ENCODE data around the gene SCAPER.
"Not testable (repeated sequence)": the region's sequence is repeated elsewhere in the genome, so short reads cannot be mapped to it uniquely, and the experiment has no call there.

The SCAPER gene

DNA sequence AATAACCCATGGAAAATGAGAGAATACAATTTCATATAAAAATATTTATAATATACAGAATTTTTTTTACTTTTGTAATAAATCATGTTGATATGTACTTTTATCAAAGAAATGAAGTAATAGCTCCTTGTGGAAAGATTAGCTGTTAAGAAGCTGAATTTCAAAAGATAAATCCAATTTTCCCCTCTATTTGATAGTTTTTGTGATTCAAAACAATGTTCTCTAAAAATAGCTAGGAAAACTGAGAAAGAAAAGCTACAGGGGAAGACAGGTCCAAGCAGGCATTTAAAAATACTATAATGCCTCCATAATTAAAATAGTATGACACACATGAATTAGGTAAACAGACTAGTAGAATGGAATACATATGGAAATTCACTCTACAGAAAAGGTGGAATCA lies 44.9 kb downstream of the SCAPER start:
- DNase-seq, result no peak

DNA sequence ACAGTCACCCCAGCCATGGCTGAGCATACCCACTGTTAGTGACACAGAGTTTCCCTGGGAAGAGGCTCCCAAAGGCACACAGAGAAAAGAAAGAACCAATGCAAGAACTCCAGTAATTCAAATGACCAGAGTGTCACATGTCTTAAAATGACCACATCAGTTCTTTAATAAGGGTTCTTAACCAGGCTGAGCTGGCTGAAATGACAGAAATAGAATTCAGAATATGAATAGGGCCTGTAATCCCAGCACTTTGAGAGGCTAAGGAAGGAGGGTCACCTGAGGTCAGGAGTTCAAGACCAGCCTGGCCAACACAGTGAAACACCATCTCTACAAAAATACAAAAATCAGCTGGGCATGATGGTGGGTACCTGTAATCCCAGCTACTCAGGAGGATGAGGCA lies 54.8 kb downstream of the SCAPER start:
- not testable (repeated sequence) for DNase-seq

DNA sequence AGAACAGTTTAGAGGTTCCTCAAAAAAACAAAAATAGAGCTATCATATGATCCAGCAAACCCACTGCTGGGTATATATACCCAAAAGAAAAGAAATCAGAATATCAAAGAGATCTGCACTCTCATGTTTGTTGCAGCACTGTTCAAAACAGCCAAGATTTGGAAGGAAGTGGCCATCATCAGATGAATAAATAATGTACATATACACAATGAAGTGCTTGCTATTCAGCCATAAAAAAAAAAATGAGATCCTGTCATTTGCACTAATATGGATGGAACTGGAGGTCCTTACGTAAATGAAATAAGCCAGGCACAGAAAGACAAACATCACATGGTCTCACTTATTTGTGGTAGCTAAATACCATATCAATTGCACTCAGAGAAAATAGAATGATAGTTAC lies 58.4 kb downstream of the SCAPER start:
- no peak for DNase-seq

DNA sequence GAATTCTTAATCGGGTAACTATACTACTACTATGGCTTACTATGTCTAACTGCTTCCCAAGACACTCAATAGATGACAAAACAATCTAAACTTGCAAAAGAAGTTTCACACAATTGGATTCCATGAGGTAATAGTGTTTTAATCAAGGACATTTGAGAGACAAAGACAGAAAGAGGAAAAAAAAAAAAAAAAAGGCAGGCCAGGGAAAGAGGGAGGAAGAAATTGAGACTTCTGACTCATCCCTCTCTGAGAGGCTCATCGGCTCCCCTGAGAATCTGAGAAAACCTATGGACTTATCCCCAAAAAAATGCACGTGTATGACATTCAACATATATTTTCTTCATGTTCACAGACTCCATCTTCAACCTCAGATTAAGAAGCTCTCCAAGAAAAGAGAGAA lies 61.0 kb downstream of the SCAPER start:
- DNase-seq, result no peak

DNA sequence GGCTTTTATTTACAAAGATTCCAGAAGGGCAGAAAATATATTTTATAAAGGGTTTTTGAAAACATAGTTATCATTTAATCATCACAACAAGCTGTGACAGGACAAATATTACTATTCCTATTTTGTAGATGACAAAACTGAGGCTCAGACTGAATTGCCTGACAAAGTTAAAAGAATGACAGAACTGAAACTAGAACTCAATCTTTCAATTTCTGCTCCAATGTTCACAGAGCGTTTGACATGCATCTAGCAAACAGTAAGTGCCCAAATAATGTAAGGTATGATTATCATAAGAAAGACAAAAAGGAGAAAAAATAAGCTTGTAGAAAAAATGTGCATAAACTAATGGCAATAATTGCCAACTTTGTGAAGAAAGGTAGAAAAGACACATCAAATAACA lies 61.9 kb downstream of the SCAPER start:
- no peak for DNase-seq

DNA sequence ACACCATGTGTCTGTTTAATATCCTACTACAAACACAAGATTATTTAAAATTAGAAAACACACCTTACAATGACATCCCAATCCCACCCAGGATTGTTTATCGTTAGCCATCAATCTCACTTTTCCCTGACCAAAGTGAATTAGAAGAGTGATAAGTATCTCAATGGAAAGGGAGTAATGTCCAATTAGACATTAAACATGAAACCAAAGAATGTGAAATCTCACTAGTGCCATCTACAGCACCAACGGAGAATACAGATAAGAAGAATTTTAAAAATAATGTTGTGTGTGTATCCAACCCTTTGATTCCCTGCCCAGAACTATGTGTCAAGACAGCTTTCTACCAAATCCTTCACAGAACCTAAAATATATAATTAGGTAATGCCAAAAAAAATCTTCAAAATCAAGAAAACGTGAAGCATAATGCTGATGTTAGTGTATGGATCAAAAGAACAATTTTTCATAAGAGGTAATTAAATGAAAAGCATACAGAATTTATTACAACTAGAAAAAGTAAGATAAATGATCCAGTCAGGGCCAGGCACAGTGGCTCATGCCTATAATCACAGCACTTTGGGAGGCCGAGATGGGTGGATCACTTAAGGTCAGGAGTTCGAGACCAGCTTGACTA lies 64.2 kb downstream of the SCAPER start:
- DNase-seq, result peak; percentile 50 to 56

DNA sequence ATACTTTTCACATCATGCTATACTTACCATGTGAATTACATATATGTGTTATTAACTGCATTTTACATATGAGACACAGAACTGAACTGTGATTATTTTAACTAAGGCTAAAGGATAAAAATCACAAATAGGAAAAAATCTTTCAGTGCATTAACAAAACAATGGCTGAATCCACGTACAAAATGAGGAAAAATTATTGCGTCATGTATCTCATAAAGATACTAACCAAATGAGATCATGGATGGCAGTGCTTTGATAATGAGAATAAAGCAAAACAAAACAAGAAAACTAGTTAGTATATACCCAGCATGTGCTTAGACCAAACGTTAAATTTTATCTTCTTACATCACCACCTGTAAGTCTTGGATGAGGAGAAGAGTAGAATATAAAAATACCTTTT lies 66.0 kb downstream of the SCAPER start:
- DNase-seq, result no peak

DNA sequence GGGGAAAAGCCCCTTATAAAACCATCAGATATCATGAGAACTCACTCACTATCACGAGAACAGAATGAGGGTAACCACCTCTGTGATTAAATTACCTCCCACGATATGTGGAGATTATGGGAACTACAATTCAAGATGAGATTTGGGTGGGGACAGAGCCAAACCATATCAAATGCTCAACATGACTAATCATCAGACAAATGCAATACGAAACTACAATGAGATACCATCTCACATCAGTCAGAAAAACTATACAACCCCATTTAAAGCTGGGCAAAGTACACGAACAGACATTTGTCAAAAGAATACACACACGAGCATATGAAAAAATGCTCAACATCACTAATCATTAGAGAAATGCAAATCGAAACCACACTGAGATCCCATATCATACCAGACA lies 67.7 kb downstream of the SCAPER start:
- no peak for DNase-seq

DNA sequence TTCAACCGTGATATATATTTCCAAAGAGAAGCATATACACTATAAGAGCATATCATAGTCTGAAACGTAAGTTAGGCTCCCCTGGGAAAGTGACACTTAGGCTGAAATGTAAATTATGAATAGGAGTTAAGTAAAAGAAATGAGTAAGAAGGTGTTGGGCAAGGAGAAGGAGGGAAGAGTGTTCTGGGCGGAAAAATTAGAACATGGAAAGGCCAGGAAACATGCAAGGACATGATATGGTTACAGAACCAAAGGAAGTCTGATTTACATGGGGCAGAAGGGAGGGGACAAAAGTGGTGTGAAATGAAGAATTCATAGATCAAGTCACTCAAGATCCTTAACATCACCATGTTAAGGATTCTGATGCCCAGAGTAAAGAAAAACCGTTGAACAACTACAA lies 75.2 kb downstream of the SCAPER start:
- no peak for DNase-seq

DNA sequence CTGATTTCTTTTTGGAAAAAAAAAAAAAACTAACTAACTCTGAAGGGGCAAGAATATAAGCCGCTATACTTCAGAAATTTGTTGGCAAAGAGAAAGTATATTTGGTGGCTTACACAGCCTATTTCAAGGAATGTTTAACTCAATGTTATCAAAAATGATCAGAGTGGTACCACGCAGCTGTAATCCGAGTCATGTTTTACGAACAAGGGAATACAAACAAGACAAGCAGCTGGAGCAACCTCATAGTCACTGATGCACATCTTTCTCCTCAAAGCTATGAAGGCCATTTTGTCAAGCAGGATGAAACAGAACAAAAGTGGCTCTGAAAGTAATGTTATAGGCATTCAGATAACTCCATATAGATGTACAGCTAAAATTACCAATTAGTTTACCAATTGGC lies 81.2 kb downstream of the SCAPER start:
- DNase-seq, result no peak

DNA sequence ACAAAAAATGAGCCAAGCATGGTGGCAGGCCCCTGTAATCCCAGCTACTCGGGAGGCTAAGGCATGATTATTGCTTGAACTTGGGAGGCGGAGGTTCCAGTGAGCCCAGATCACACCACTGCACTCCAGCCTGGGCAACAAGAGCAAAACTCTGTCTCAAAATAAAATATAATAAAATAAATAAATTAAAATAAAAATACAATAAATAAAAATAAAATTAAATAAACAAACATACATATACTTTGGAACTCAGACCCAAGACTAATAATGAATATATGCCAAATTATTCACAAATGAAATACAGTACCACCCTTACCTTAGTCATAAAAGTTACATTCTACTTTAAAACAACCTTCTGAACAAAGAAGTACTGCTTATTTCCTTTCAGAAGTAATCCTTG lies 81.8 kb downstream of the SCAPER start:
- no peak for DNase-seq

DNA sequence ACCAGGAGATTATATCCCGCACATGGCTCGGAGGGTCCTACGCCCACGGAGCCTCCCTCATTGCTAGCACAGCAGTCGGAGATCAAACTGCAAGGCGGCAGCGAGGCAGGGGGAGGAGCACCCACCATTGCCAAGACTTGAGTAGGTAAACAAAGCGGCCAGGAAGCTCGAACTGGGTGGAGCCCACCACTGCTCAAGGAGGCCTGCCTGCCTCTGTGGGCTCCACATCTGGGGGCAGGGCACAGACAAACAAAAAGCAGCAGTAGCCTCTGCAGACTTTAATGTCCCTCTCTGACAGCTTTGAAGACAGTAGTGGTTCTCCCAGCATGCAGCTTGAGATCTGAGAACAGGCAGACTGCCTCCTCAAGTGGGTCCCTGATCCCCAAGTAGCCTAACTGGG lies 86.2 kb downstream of the SCAPER start:
- not testable (repeated sequence) for DNase-seq

DNA sequence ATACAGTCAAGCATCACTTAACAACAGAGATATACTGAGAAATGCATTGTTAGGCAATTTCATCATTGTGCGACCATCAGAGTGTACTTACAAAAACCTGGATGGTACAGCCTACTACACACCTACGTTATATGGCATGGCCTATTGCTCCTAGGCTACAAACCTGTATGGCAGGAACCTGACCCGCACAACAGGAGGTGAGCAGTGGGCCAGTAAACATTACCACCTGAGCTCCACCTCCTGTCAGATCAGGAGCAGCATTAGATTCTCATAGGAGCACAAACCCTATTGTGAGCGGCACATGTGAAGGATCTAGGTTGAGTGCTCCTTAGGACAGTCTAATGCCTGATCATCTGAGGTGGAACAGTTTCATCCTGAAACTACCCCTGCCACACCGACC lies 89.7 kb downstream of the SCAPER start:
- DNase-seq, result no peak

DNA sequence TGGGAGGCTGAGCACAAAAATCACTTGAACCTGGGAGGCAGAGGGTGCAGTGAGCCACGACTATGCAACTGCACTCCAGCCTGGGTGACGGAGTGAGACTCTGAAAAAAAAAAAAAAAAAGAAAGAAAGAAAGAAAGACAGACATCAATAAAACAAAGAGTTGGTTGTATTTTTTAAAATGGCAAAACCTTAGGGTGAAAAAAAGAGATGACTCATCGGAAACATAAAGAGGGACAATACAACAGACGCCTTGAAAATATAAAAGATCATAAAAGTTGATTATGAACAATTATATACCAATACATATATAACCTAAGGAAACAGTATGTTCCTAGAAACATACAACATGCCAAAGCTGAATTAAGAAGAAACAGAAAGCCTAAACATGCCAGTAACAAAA lies 92.8 kb downstream of the SCAPER start:
- DNase-seq, result no peak

DNA sequence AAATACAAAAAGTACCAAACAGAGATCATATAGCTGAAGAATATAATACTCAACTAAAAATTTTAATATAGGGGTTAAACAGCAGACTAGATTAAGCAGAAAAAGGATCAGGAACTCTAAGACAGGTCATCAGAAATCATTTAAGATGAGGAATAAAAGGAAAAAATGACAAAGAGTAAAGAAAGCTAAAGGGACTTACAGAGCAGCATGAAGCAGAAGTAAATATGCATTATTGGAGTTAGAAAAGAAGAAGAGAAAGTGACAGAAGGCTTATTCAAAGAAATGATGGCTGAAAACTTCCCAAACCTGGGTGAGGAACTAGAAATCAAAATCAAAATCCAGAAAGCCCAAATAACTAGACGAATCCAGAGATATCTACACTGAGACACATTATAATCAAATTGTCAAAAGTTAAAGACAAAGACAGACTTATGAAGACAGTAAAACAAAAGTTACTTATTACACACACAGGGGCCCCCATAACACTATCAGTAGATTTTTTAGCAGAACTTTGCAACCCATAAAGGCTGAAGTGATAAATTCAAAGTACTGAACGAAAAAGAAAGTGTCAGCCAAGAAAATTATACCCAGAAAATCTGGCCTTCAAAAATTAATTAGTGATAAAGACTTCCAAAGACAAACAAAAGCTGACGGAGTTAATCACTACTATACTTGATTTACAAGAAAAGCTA lies 95.6 kb downstream of the SCAPER start:
- no peak for DNase-seq

DNA sequence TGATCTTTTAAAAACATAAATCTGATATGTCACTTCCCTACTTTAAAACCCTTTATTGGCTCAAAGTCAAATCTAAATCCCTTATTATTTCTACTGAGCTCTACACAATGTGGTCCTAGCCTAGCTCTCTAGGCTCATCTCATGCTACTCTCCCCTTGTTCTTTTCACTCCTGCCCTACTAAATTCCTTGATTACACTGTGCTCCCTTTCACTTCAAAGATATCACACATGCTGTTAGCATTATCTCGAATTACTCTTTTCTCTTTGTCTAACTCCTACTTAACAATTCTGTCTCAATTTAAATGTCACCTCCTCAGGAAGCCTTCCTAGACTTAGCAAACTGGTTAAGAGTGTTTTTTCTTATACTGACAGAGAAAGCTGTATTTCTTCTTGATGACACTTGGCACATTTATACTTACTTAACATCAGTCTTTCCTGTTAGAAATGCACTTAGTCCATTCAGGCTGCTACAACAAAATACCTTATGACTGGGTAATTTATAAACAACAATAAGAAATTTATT lies 102.0 kb downstream of the SCAPER start:
- DNase-seq, result no peak

DNA sequence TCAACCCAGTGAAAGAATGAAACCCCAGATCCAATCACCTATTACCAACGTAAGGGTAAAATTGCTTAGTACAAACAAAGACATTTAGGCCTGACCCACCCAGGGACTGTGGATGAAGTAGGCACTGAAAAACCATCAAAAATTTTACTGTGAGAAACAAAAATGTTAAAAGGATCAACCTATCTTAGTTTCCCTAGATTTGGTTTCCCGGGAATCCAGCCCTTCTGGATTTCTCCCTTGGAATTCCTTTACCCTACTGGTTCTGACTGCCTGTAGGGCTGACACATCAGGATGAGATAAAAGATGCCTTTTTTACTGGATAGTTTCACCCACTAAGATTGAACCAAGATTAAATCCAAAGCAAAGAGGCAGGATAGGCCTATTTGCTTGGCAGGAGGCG lies 102.7 kb downstream of the SCAPER start:
- no peak for DNase-seq

DNA sequence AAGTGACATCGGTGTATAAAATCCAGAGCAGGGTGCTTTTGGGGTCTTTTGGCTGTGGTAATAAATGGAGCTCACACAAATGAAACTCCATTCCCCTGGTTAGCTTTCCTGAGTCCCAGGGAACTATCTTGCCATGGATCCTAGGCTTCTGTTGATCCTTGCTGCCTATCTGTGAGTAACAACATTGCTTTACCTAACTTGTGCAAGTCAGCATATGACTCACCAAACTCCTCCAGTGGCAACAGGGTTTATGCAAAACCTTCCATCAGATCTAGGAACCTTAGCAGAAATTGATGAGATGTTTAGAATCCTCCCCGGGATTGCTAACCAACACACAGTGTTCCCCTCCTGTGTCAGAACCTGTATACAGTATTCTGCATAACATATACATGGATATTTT lies 105.4 kb downstream of the SCAPER start:
- no peak for DNase-seq

DNA sequence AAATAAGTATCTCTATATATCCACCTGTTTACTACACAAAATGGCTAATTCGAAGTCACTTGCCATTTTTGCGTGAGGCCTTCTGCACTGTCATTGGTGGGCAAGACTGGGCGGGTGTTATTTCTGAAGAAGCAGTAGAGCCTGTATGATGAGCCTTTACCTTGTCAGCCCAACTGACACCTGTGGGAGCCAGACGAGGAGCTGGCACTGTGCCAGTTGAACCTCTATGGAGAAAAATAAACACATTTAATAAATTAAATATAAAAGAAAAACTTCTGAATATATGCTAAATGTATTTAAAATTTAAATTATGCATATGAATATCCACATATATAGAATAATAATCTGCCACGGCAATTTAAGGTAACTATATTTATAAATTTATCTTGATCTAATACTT lies 109.9 kb downstream of the SCAPER start:
- no peak for DNase-seq

DNA sequence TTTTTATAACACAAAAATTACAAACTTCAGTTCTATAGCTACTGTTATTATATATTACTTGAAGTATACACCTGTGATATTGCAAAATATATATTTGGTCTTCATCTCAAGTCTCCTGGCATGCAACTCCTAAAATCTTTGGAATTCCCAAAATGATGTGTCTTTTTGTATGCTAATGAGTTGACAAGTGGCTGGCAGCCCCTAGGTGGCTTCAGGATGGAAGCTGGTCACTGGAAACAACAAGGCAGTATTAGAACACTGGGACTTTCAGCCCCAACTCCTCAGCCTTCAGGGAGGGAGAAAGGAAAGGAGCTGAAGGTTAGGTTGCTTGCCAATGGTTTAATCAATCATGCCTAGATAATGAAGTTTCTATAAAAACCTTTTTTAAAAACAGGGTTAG lies 112.0 kb downstream of the SCAPER start:
- no peak for DNase-seq

DNA sequence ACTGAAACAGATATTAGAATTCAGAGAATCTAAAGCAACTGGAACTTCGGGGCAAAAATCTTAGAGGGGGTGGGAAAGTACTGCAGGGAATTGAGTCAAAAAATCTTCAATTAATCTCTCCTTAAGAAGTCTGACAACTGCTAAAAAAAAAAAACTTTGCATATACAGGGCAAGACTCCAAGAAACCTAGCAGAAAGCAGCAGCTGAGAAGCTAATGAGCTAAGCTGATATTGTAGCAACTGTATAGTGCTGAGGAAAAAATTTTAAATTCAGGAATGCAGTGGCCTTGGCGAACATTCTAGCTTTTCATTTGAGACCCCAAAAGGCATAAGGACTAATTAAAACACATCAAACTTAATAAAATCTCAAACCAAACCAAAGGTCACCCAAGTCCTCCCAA lies 113.6 kb downstream of the SCAPER start:
- DNase-seq, result no peak

DNA sequence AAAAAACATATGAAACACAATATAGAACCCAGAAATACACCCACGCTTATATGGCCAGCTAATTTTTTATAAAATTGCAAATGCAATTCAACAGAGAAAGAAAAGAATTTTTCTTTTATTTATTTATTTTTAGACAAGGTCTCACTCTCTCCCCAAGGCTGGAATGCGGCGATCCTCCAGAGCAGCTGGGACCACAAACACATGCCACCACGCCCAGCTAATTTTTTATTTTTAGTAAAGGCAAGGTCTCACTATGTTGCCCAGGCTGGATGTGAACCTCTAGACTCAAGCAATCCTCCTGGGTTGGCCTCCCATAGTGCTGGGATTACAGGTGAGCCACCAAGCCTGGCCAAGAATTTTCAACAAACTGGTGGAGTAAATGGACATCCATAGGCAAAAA lies 117.9 kb downstream of the SCAPER start:
- DNase-seq, result no peak

DNA sequence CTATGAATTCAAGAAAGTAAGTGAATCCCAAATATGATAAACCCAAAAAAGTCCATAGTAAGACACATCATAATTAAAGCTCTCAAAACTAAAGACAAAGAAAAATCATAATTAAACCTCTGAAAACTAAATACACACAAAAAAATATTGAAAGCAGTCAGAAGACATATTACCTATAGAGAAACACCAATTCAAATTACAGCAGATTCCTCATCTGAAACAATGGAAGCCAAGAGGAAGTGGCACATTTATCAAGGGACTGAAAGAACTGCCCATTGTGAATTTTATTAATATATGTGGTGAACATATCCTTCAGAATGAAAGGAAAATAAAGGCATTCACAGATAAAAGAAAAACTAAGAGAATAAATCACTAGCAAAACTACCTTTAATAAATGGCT lies 128.2 kb downstream of the SCAPER start:
- DNase-seq, result no peak

DNA sequence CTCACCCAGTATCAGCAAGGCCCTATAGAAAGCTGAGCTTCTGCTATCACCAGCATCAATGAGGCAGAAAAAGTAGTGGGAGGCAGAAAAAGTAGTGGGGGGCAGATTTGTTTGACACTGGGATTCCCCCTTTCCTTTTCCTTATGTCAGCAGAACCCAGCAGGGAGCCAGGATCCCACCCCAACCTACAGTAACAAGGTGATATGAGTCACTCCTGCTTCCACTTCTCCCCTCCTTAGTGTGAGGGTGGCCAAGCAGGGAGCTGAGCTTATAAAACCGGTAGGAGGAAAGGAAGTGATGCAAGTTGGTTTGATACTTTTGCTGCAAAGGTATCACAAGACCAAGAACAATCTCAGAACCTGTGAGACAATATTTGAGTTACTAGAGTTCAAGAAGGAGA lies 128.7 kb downstream of the SCAPER start:
- no peak for DNase-seq

DNA sequence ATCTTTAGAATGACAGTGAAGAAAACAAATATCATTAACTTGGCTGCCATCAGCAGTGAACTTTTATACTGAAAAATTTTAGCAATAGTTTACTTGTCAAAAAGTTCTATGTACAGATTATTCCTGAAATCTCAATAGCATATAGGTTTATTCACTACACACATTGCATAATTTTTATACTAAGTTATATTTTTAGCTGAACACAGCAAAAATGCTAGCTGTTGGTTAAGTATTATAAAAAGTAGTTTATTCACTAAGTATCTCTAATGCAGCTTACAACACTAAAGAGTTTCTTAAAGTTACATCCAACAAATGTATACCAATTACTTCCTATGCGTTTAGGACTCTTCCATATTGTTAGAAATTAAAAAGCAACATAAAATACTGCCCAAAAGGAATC lies 131.9 kb downstream of the SCAPER start:
- no peak for DNase-seq
